Panc1 (cell line): ENCODE results near the gene DCUN1D2. TPM values are rescaled to one million over a fixed set of nuclear protein-coding genes. Genes with fewer than 3 reads are reported as not detected.

Source experiments
- ATAC-seq: fragments of 200-7000 bp; cut with Tn5 transposase; 2 replicates; pipeline ENCODE4 v1.9.1; 2020; ENCODE audit warnings: mild to moderate bottlenecking, moderate library complexity
- BruUV-seq: library from RNA; stranded (reverse); fragments of 400-500 nt; replicated peaks from 2 replicates; lab custom pipeline; 2021; lab: Mats Ljungman, UMichigan
- CTCF ChIA-PET: fragments of 300-600 bp; sonication (Branson Sonifier 250); formaldehyde crosslinking; loops from one replicate; lab custom pipeline; 2022; ENCODE audit warnings: antibody characterized with exemption; lab: Charles Lee
- POLR2A ChIA-PET: fragments of 300-600 bp; sonication (Branson Sonifier 250); formaldehyde crosslinking; loops from one replicate; lab custom pipeline; 2022; ENCODE audit warnings: antibody characterized with exemption; lab: Charles Lee
- DNase-seq: peaks from one replicate; pipeline ENCODE4 v3.0.0-alpha.2; 2010; ENCODE audit warnings: low read depth, low spot score
- H3K27ac ChIP-seq: 2 replicates; pipeline ENCODE4 v1.5.1; 2011; ENCODE audit warnings: mild to moderate bottlenecking, low read length, inconsistent platforms
- H3K27me3 ChIP-seq: fragments of 200-500 bp; sonication (Bioruptor generic); 2 replicates; pipeline ENCODE4 v1.6.0; 2014; ENCODE audit warnings: low read length, inconsistent platforms; ENCODE audit not compliant: control insufficient read depth, insufficient read depth
- H3K36me3 ChIP-seq: fragments of 200-500 bp; sonication (Bioruptor generic); 2 replicates; pipeline ENCODE4 v1.5.1; 2014; ENCODE audit warnings: inconsistent platforms, mild to moderate bottlenecking, low read length, moderate library complexity; ENCODE audit not compliant: control insufficient read depth, insufficient read depth
- H3K4me1 ChIP-seq: 2 replicates; pipeline ENCODE4 v1.5.1; 2011; ENCODE audit warnings: inconsistent platforms, mild to moderate bottlenecking, low read length, moderate library complexity; ENCODE audit not compliant: control insufficient read depth, insufficient read depth
- H3K4me3 ChIP-seq, 2 experiments: 2 replicates each; pipeline ENCODE4 v1.5.1; 2011 to 2012; ENCODE audit warnings: low read depth in 2 of 2, low read length in 2 of 2, mild to moderate bottlenecking in 2 of 2, inconsistent platforms in 1 of 2, moderate library complexity in 1 of 2
- H3K9me3 ChIP-seq: fragments of 200-500 bp; sonication (Bioruptor generic); 2 replicates; pipeline ENCODE4 v1.5.1; 2014; ENCODE audit warnings: low read depth, mild to moderate bottlenecking, inconsistent platforms, low read length, moderate library complexity; ENCODE audit not compliant: control insufficient read depth, insufficient read depth
- POLR2AphosphoS5 ChIP-seq: IDR thresholded peaks from 2 replicates; pipeline ENCODE4 v1.6.1; 2012; ENCODE audit warnings: mild to moderate bottlenecking, low read depth, low read length, moderate library complexity
- REST ChIP-seq, 2 experiments: IDR thresholded peaks; 2 replicates each; pipeline ENCODE4 v1.6.1; 2011 to 2012; ENCODE audit warnings: low read depth in 2 of 2, control low read depth in 1 of 2, low read length in 1 of 2, mild to moderate bottlenecking in 1 of 2, moderate library complexity in 1 of 2; ENCODE audit not compliant: insufficient read depth in 1 of 2
- SIN3A ChIP-seq: IDR thresholded peaks from 2 replicates; pipeline ENCODE4 v1.6.1; 2012; ENCODE audit warnings: low read depth, mild to moderate bottlenecking, low read length, moderate library complexity, borderline replicate concordance; ENCODE audit not compliant: insufficient read depth
- TCF7L2 ChIP-seq: IDR thresholded peaks from 2 replicates; pipeline ENCODE4 v1.6.1; 2011; ENCODE audit warnings: mild to moderate bottlenecking, low read depth, low read length, inconsistent platforms
- in situ Hi-C: cut with HindIII; loops from 2 replicates; pipeline ENCODE4 v1.10.0; 2016; ENCODE audit warnings: low sequenced_read_pairs, low pct_unique_long_range_greater_than_20kb
- intact Hi-C: fragments of 100-400 bp; cut with micrococcal nuclease; formaldehyde crosslinking; loops from one replicate; pipeline ENCODE4 v1.10.0; 2022; ENCODE audit not compliant: unreplicated experiment
- total RNA-seq: library from RNA; stranded (reverse); gene quantifications from one replicate; pipeline ENCODE4 v1.2.1, GENCODE V29; 2021; ENCODE audit not compliant: unreplicated experiment
- TF ChIP-seq, protein P1 (sequence below): fragments of 450-650 bp; IDR thresholded peaks from 2 replicates; pipeline ENCODE4 v1.5.1; 2017; ENCODE audit warnings: mild to moderate bottlenecking

The DCUN1D2 gene
- total RNA-seq, 1 experiment from 2014 or later: 22.8 TPM

GRCh38 chr13:113498905-113499304 is 8.4 kb upstream of the DCUN1D2 start:
- POLR2A ChIA-PET: no interaction called here
- BruUV-seq: no TSS peak
- DNase-seq (no peak), ATAC-seq (no peak)
- Histone ChIP-seq H3K4me3 (no peak overlapping the region), H3K9me3 (no peaks in the 10 kb centered on the region), H3K27me3 (no peaks in the 10 kb centered on the region), H3K36me3 (peaks cover 38% of the 10 kb centered on the region), H3K27ac (no peak overlapping the region), H3K4me1 (peaks cover 12% of the 10 kb centered on the region)
- in situ Hi-C loops (no loop called here), intact Hi-C loops (no loop called here)
- no peak for TF ChIP-seq POLR2AphosphoS5
- TF ChIP-seq SIN3A: no peak
- TF ChIP-seq, protein P1, sequence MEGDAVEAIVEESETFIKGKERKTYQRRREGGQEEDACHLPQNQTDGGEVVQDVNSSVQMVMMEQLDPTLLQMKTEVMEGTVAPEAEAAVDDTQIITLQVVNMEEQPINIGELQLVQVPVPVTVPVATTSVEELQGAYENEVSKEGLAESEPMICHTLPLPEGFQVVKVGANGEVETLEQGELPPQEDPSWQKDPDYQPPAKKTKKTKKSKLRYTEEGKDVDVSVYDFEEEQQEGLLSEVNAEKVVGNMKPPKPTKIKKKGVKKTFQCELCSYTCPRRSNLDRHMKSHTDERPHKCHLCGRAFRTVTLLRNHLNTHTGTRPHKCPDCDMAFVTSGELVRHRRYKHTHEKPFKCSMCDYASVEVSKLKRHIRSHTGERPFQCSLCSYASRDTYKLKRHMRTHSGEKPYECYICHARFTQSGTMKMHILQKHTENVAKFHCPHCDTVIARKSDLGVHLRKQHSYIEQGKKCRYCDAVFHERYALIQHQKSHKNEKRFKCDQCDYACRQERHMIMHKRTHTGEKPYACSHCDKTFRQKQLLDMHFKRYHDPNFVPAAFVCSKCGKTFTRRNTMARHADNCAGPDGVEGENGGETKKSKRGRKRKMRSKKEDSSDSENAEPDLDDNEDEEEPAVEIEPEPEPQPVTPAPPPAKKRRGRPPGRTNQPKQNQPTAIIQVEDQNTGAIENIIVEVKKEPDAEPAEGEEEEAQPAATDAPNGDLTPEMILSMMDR: no peak
- TF ChIP-seq TCF7L2: no peak
- TF ChIP-seq REST (IDR thresholded peaks at IDR 0.05; ENCODE audit: insufficient read depth in 1 of 2, low read depth in 2 of 2, low read length in 1 of 2): no peak
- CTCF ChIA-PET: no interaction called here

GRCh38 chr13:113497217-113497616 is 6.7 kb upstream of the DCUN1D2 start:
- ChIA-PET POLR2A (no interaction called here), CTCF (interaction anchor here (0.5 kb wide), 1 partner anchor 43 kb away, joined by 3 read pairs; no protein-coding TSS in a partner anchor)
- no TSS peak for BruUV-seq

More at GRCh38 chr13:113497217-113497616, 6.7 kb upstream of the DCUN1D2 start:
- DNase-seq (no peak), ATAC-seq (no peak)
- Histone ChIP-seq H3K4me1 (peaks cover 26% of the 10 kb centered on the region), H3K27ac (no peak overlapping the region), H3K27me3 (no peaks in the 10 kb centered on the region), H3K36me3 (peaks cover 31% of the 10 kb centered on the region), H3K4me3 (no peak overlapping the region), H3K9me3 (no peaks in the 10 kb centered on the region)
- intact Hi-C loops: no loop called here
- in situ Hi-C loops: no loop called here
- TF ChIP-seq SIN3A (no peak), POLR2AphosphoS5 (no peak), TCF7L2 (no peak), REST (IDR thresholded peaks at IDR 0.05; ENCODE audit: insufficient read depth in 1 of 2, low read depth in 2 of 2, low read length in 1 of 2) (no peak)
- TF ChIP-seq, protein P1: no peak
